ENCODE results near the gene PMIS2.

GRCh38 chr19:35552534-35553384, 33.2 kb upstream of the PMIS2 start:
- no peak for TF ChIP-seq EZH2 (IDR thresholded peaks at IDR 0.05; ENCODE audit: insufficient read depth, poor library complexity, severe bottlenecking)
- TF ChIP-seq EZH2phosphoT487 (IDR thresholded peaks at IDR 0.05; ENCODE audit: insufficient read depth, low read depth) = no peak
